MM.1S (cell line): ENCODE data around the gene SCARB2.

Experiments
- CTCF ChIP-seq: fragments of 300-600 bp; sonication (generic); IDR thresholded peaks from 2 replicates; pipeline ENCODE4 v1.5.1; 2016; ENCODE audit warnings: antibody characterized with exemption, low read length, mixed read lengths
- EZH2 ChIP-seq: fragments of 300-600 bp; sonication (generic); optimal IDR thresholded peaks from 2 replicates; pipeline ENCODE3; 2017; ENCODE audit warnings: low read depth, mild to moderate bottlenecking, antibody characterized with exemption, low read length, mixed read lengths

GRCh38 chr4:76246025-76246424, 32.4 kb upstream of the SCARB2 start:
- TF ChIP-seq EZH2, result no peak
- TF ChIP-seq CTCF, result no peak
